AG09309 (cell line): Measurements from ENCODE around the gene ZCWPW1.
"Not testable (repeated sequence)": the region's sequence is repeated elsewhere in the genome, so short reads cannot be mapped to it uniquely, and the experiment has no call there.

Experiments used
- DNase-seq: peaks from one replicate; pipeline ENCODE4 v3.0.0-alpha.2; 2010; ENCODE audit warnings: low read depth
- H3K4me3 ChIP-seq: 2 replicates; pipeline ENCODE4 v1.5.1; 2011; ENCODE audit warnings: mild to moderate bottlenecking, low read depth, low read length, moderate library complexity; ENCODE audit not compliant: control insufficient read depth
- TF ChIP-seq, protein P1 (sequence below): IDR thresholded peaks from 2 replicates; pipeline ENCODE4 v1.5.1; 2011; ENCODE audit warnings: mild to moderate bottlenecking, low read depth, low read length, inconsistent platforms; ENCODE audit not compliant: insufficient read depth, control insufficient read depth; ENCODE audit errors: missing control alignments

Gene ZCWPW1

GRCh38 chr7:100380196-100380595, 48.3 kb downstream of the ZCWPW1 start:
- H3K4me3 ChIP-seq, result no peak overlapping the region
- TF ChIP-seq, protein P1, sequence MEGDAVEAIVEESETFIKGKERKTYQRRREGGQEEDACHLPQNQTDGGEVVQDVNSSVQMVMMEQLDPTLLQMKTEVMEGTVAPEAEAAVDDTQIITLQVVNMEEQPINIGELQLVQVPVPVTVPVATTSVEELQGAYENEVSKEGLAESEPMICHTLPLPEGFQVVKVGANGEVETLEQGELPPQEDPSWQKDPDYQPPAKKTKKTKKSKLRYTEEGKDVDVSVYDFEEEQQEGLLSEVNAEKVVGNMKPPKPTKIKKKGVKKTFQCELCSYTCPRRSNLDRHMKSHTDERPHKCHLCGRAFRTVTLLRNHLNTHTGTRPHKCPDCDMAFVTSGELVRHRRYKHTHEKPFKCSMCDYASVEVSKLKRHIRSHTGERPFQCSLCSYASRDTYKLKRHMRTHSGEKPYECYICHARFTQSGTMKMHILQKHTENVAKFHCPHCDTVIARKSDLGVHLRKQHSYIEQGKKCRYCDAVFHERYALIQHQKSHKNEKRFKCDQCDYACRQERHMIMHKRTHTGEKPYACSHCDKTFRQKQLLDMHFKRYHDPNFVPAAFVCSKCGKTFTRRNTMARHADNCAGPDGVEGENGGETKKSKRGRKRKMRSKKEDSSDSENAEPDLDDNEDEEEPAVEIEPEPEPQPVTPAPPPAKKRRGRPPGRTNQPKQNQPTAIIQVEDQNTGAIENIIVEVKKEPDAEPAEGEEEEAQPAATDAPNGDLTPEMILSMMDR, result no peak
- DNase-seq, result no peak

- TF ChIP-seq, protein P1, result no peak
- H3K4me3 ChIP-seq, result no peak overlapping the region
- peak; percentile 11 for DNase-seq
Measured at GRCh38 chr7:100378114-100378755, 50.3 kb downstream of the ZCWPW1 start.

- no peak overlapping the region for H3K4me3 ChIP-seq
- no peak for DNase-seq
- TF ChIP-seq, protein P1, result no peak
Measured at GRCh38 chr7:100376066-100376465, 52.4 kb downstream of the ZCWPW1 start.

GRCh38 chr7:100374601-100375000, 53.9 kb downstream of the ZCWPW1 start:
- no peak for DNase-seq
- no peak overlapping the region for H3K4me3 ChIP-seq
- TF ChIP-seq, protein P1, result no peak

- DNase-seq, H3K4me3 ChIP-seq: not testable (repeated sequence)
- TF ChIP-seq, protein P1, result peak; percentile 7
Measured at GRCh38 chr7:100373870-100374598, 54.5 kb downstream of the ZCWPW1 start.

DNA sequence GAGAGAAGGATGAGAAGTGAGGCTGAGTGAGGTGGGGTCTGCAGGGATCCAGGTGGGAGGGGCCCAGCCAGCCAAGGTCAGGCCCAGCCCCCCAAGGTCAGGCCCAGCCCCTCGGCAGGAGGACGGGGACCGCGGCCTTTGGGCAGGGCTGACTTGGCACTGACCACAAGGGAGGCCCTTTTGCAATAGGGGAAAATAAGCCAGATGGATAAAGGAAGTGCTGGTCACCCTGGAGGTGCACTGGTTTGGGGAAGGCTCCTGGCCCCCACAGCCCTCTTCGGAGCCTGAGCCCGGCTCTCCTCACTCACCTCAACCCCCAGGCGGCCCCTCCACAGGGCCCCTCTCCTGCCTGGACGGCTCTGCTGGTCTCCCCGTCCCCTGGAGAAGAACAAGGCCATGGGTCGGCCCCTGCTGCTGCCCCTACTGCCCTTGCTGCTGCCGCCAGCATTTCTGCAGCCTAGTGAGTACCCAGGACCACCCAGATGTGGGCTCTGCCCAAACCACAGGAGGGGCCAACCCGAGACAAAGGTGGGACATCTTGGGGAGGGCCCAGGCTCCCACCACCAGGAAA, 55.2 kb downstream of the ZCWPW1 start, which contains the start of gene PILRA:
Gene PILRA, plus strand, starts transcription at position 227 of the 571 bp plus-strand sequence. Its CDS starts 170 bp downstream, at position 397.
- DNase-seq, result no peak
- H3K4me3 ChIP-seq, result no peak within 1 kb of the TSS
- TF ChIP-seq, protein P1, result no peak
